ENCODE data around the gene IGDCC3.

Gene IGDCC3

GRCh38 chr15:65421360-65422215 lies 43.8 kb upstream of the IGDCC3 start:
- H3K4me3 ChIP-seq (ENCODE audit: low read depth, low read length): peak overlapping the region; percentile 64
- TF ChIP-seq POLR2A (IDR thresholded peaks at IDR 0.05; ENCODE audit: extremely low read depth, insufficient read length) (peak; percentile 39), MYC (IDR thresholded peaks at IDR 0.05; ENCODE audit: low read depth, low read length) (peak; percentile 43), CTCF (IDR thresholded peaks at IDR 0.05; ENCODE audit: low read depth, low read length) (no peak), MAX (IDR thresholded peaks at IDR 0.05; ENCODE audit: low read depth, low read length) (peak; percentile 69)
- DNase-seq (ENCODE audit: low read depth): peak; percentile 93

- H3K4me3 ChIP-seq (ENCODE audit: low read depth, low read length): peak overlapping the region; percentile 64
- TF ChIP-seq POLR2A (IDR thresholded peaks at IDR 0.05; ENCODE audit: extremely low read depth, insufficient read length) (no peak), MYC (IDR thresholded peaks at IDR 0.05; ENCODE audit: low read depth, low read length) (no peak), MAX (IDR thresholded peaks at IDR 0.05; ENCODE audit: low read depth, low read length) (no peak), CTCF (IDR thresholded peaks at IDR 0.05; ENCODE audit: low read depth, low read length) (no peak)
- no peak for DNase-seq (ENCODE audit: low read depth)
Measured at GRCh38 chr15:65420975-65421359, 43.2 kb upstream of the IGDCC3 start.

GRCh38 chr15:65418596-65418995 lies 40.8 kb upstream of the IGDCC3 start:
- H3K4me3 ChIP-seq (ENCODE audit: low read depth, low read length): no peak overlapping the region
- no peak for TF ChIP-seq CTCF (IDR thresholded peaks at IDR 0.05; ENCODE audit: low read depth, low read length)
- TF ChIP-seq MYC (IDR thresholded peaks at IDR 0.05; ENCODE audit: low read depth, low read length): no peak
- TF ChIP-seq MAX (IDR thresholded peaks at IDR 0.05; ENCODE audit: low read depth, low read length): no peak
- no peak for TF ChIP-seq POLR2A (IDR thresholded peaks at IDR 0.05; ENCODE audit: extremely low read depth, insufficient read length)
- DNase-seq (ENCODE audit: low read depth): no peak

- TF ChIP-seq CTCF (IDR thresholded peaks at IDR 0.05; ENCODE audit: low read depth, low read length) (no peak), MYC (IDR thresholded peaks at IDR 0.05; ENCODE audit: low read depth, low read length) (no peak), MAX (IDR thresholded peaks at IDR 0.05; ENCODE audit: low read depth, low read length) (no peak)
- no peak overlapping the region for H3K4me3 ChIP-seq (ENCODE audit: low read depth, low read length)
- DNase-seq (ENCODE audit: low read depth): no peak
Measured at GRCh38 chr15:65416845-65417416, 39.1 kb upstream of the IGDCC3 start.

- no peak for DNase-seq (ENCODE audit: low read depth)
- TF ChIP-seq MYC (IDR thresholded peaks at IDR 0.05; ENCODE audit: low read depth, low read length) (no peak), CTCF (IDR thresholded peaks at IDR 0.05; ENCODE audit: low read depth, low read length) (no peak), POLR2A (IDR thresholded peaks at IDR 0.05; ENCODE audit: extremely low read depth, insufficient read length) (no peak), MAX (IDR thresholded peaks at IDR 0.05; ENCODE audit: low read depth, low read length) (no peak)
- H3K4me3 ChIP-seq (ENCODE audit: low read depth, low read length): no peak overlapping the region
Measured at GRCh38 chr15:65414841-65415621, 37.2 kb upstream of the IGDCC3 start.

All from NB4 (cell line).